HG03280 (cell line): ENCODE results near the gene PRKCSH.
"Not testable (repeated sequence)": the region's sequence is repeated elsewhere in the genome, so short reads cannot be mapped to it uniquely, and the experiment has no call there.

Experiments
- ATAC-seq: cut with Tn5 transposase; IDR thresholded peaks from one replicate; pipeline ENCODE4 v1.9.1; 2021; ENCODE audit warnings: mild to moderate bottlenecking, moderate library complexity; ENCODE audit not compliant: unreplicated experiment

Gene PRKCSH

DNA sequence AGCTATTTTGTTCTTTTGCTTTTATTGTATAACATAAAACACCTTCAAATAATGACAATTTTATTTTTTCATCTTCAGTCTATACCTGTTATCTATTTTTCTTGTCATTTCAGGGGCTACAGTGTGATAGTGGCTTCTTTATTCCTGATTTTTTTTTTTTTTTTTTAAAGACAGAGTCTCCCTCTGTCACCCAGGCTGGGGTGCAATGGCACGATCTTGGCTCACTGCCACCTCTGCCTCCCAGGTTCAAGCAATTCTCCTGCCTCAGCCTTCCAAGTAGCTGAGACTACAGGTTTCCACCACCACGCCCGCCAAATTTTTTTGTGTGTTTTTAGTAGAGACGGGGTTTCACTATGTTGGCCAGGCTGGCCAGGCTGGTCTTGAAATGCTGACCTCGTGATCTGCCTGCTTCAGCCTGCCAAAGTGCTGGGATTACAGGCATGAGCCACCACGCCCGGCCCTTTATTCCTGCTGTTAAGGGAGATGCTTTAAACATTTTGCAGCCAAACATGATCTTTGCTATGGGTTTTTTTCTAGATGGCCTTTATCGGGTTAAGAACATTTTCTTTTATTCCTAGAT lies 32.9 kb downstream of the PRKCSH start:
- not testable (repeated sequence) for ATAC-seq

DNA sequence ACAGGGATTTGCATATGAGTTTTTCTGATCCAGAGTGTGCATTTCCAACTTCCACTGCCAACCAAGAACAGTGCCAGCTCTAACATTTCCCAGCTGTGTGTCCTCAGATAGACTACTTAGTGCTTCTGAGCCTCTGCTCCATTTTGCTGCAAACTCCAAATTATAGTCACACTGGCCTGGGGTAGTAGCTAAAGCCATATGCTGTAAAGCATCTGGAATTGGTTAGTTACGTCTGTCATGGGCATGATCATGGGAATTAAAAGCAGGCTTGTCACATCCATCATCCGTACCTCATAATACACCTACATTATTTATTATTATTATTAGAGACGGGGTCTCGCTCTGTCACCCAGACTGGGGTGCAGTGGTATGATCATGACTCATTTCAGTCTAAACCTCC lies 38.3 kb downstream of the PRKCSH start:
- no peak for ATAC-seq

DNA sequence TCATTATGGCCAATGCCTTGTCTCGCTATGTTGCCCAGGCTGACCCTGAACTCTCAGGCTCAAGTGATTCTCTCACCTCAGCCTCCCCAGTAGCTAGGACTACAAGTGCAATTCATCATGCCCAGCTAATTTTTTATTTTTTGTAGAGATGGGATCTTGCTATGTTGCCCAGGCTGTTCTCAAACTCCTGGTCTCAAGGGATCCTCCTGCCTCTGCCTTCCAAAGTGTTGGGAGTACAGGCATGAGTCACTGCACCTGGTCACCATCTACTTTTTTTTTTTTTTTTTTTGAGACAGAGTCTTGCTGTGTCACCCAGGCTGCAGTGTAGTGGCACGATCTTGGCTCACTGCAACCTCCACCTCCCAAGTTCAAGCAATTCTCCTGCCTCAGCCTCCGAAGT lies 39.9 kb downstream of the PRKCSH start:
- ATAC-seq = not testable (repeated sequence)

DNA sequence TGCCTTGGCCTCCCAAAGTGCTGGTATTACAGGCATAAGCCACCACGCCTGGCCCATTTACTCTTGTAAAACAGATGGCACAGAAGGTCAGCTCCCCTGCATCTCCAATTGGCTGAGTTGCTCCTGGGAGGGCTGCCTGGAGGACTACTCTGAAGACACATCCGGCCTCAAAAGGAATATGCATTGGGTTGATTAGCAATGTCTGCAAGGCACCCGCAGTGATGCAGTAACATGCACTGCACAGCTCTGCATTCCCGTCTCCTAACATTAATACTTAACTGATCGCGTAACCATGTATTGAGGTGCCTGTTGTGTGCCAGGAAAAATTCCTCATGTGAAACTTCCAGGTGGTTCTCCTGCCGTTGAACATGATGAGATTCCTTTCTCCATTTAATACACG lies 40.4 kb downstream of the PRKCSH start:
- ATAC-seq = no peak

DNA sequence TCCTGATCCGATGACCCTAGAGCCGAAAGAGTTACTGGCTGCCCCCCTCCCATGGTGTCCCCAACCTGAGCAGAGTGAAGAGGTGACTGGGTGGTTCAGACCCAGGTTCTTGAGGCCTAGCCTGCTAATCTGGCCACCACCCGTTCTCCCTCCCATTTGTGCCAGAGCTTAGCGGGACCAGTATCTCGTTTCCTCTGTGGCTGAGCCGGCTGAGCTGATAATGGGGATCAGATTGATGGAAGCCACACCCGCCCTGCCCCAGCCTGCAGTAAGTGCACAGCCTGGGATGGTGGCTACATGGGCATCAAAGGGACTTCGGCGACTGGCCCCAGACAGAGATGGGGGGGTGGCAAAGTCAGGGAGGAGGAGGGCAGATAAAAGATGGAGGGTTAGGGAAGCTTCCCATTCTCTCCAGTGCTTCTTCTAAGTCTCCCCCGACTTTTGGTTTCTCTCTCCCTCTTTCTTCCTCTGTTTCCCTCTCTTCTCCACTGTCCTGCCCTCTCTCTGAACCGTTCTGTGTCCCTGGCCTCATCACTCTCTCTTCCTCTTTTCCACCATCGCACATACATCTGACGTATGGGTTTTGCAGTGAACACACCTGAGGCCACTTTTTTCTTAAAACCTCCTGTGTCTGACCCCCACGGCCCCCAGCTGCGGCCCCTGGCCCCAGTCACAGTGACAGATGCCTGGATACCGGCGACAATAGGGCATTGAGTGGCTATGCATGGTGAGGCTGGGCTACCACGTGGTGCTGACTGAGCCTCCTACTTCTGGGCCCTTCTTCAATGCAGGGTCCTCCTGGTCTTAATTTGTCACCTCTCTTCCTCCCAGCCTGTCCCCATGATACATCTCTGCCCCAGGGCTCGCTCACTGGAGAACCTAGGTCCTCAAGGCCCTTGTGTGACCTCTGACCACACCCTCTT lies 43.0 kb downstream of the PRKCSH start:
- ATAC-seq = no peak

DNA sequence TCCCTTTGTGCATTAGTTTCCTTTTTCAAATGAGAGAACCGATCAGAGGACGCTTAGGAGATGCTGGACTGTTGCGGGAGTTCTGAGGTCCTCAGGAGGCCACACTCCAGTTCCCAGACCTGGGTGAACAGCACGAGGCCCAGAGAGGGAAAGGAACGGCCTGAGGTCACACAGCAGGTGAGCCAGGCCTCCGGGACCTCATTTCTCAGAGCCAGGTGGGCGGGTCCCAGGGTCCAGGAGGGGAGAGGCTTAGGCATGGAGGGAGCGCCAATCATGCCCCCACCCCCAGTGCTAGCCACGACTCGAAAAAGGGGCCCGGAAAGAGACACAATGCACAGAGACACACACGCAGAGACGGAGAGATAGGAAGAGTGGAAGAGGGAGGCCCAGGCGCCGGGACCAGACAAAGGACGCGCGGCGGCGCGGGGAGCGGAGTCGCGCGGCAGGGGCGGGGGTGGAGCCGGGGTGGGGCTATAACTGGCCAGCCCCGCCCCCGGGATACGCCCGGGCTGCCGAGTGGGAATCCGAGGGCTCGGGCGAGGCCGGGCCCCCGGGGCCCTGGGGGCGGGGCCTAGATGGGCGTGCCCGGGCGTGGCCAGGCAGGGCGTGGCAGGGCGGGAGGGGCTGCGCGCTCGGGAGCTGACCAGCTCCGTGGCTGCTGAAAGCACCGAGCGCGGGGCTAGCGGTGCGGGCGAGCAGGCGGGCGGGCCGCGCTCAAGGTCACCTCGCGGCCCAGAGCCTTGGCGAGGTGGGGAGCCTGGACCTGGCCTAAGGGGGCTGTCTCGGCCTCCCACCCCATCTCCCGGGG lies 43.9 kb downstream of the PRKCSH start:
- ATAC-seq = no peak

DNA sequence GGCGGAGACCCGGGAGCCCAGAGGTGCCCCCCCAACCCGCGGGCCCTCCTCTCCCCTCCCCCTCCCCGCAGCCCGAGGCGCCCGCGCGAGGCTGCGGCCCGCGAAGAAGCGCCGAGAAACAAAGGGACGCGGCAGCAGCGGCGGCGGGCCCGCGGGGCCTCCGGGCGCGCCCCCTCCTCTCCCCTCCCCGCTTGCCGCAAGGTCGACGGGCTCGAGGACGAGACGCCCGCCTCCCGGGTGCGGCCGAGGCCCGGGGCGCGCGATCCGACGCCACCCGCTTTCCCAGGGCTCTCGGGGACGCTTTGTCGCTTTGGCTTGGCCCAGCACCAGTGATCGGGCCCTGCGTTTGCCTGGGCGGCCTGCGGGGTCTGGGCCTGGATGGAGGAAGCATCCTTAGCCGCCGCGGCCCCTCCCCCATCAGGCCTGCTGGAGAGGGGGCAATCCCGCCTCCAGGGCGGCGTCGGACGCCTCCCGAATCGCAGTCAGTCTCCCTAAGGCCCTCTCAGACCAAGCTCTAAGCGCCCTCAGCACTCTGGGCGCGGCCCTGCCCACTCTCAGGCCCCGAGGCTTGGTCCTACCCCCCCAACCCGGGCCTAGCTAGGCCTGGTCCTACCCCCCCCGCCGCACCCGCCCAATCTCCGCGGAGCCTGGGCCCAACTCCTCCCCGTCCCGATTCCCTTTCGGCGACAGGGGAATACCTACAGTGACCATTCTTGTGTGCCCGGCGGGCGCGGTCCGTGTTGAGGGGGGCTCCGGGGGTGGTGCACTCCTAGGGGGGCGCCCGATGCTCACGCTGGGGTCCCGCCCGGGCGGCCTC lies 44.7 kb downstream of the PRKCSH start:
- no peak for ATAC-seq

DNA sequence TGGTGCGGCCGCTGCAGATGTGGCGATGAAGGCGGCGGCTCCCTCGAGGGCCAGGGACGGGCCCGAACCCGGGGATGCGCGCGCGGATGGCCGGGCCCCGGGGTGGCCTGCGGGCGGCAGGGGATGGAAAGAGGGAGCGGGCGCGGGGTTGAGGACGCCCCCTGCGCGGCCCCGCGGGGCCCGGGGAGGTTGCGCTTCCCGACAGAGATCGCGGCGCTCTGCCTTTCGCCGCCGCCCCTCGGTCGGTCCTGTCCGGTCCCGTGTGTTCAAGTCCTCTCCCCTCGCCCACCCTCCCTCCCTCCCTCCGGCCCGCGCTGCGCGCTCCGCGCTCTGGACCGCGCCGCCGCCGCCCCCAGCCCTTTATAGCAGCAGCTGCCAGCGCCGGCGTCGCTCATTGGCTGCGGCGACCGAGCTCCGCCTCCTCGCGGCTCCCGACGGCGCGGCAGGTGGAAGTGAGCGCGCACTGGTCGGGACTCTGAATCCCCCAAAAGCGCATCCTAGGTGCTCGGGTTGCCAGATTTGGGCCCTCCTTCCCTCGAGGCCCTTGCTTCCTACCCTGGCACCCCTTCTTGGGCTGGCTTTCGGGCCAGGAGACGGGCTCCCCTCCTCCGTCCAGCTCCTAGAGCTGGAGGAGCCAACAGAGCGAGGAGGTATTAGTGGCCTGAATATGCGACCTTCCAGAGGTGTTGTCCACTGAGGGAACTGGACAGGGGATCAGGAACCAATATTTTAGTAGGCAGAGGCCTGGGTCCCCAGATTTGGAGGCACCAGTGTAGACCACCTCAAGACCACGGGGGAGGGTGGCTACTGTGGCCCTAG lies 45.5 kb downstream of the PRKCSH start, which contains the start of gene ELAVL3:
Gene ELAVL3, minus strand, starts transcription at position 332 of the 819 bp plus-strand sequence. CDS start 438 bp downstream, outside the sequence.
- no peak for ATAC-seq

DNA sequence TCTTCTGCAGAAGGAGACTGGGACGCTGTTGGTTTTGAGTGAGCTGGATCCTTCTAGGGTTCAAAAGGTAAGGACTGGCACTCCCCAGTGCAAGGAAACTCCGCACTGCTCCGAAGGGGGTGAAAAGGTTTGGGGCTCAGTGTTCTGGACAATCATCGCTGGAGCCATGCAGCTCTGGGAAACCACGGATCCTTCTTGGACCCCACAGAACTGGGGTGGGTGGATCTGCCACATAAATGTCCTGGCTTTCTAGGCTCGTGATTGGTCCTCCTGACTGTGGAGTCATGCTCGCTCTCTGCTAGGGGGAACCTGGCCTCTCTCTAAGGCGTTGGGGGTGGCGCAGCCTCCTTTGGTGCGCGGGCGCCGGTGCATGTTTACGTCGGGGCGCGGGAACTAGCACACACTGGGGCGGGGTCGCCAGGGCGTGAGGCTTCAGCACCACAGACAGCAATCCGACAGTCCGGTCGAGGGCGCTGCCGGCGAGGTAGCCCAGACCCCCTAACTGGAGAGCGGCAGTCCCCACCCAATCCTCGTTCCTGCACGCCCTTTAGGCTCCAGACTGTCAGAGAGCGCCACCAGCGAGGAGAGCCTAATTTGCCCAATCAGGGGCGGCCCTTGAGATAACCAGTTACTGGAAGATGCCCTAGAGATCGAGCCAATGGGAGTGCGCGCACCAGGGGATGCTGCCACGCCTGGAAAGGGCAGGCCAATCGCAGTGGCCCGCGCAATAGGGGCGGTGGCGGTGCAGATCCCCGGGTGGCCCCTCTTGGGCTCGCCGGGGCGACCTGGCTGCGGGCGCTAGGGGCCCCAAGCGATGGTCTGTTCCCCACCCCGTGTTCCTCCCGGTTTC lies 46.3 kb downstream of the PRKCSH start:
- ATAC-seq = peak; percentile 56

DNA sequence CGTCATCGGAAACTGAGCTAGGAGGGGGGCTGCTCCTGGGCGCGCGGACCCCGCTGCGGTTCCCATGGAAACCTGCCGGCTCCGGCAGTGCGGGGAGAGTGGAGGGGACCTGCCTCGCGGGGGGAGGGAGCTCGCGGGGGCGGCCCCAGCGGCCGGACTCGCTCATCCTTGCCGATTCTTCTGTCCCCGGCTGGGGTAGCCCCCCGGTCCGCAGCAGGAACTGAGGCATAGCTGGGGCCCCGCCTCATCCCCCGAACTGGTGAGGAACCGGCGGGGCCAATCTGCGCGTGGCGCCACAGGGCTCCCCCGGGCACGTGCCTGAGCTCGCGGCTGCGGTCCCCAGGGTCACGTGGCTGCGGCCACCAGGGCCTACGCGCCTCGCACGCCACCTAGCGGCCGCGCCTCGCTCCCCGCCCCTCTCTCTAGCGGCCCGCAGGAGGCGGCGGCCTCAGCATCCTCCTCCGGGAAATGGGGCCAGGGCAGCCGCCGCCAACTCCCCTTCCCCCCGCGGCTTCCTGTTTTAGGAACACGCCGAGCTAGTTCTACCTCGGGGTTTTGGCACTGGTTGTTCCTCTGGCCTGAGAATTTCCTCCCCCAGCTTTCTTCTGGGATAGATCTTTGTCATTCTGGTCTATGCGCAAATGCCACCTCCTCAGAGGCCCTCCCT lies 47.1 kb downstream of the PRKCSH start:
- peak; percentile 71 for ATAC-seq

DNA sequence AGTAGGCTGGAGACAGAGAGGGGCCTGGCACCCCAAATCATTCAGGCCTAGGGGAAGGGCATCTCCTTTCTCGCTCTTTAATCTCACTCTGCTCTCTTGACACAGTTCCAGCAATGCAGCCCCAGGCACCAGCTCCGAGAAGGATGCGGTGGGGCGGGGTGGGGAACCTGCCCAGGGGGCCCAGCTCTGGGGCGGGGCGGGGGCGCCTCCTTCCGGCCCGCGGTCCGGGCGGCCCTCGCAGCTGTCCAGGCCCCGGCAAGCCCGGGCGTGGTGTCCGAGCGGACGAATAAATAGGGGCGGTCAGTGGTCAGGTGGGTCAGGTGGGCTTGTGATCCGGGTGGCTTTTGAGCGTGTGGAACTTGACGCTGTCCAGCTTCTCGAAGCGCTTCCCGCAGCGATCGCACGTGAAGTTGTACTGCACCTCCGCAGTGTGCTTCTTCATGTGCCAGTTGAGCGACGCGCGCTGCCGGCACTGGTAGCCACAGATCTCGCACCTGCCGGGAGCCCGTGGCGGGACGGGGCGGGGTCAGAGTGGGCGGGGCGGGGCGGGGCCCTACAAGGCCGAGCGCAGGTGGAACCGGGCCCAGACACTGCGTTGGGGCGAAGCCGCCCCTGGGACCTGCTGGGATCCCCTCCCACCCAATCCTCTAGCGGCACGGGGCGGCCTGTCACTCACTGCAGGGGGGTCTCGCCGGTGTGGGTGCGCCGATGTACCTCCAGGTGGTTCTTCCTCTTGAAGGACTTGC lies 48.1 kb downstream of the PRKCSH start:
- no peak for ATAC-seq

DNA sequence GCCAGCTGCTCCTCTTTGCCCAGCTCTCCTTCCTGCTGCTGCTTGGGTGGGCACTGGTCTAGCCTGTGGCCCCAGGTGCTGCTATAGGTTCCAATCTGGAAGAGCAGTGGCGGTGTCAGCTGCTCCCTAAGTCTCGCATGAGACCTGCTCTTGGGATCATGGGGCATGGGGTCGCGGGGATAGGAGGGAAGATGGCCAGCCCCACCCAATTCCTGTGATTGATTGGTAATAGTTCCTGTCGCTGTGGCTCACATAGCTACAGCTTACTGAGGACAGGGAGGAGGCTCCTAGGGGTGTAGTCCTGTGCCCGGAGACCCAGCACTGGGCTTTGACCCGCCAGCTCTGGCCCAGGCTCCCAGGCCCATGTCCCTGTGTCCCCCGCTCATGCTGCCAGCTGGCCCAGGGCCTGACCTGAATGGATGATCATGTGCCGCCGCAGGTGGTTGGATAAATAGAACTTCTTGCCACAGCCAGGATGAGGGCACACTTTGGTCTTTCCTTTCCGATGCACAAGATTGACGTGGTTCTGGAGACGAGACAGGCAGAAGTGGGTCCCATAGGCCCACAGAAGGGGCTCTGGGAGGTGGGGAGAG lies 49.9 kb downstream of the PRKCSH start:
- no peak for ATAC-seq

DNA sequence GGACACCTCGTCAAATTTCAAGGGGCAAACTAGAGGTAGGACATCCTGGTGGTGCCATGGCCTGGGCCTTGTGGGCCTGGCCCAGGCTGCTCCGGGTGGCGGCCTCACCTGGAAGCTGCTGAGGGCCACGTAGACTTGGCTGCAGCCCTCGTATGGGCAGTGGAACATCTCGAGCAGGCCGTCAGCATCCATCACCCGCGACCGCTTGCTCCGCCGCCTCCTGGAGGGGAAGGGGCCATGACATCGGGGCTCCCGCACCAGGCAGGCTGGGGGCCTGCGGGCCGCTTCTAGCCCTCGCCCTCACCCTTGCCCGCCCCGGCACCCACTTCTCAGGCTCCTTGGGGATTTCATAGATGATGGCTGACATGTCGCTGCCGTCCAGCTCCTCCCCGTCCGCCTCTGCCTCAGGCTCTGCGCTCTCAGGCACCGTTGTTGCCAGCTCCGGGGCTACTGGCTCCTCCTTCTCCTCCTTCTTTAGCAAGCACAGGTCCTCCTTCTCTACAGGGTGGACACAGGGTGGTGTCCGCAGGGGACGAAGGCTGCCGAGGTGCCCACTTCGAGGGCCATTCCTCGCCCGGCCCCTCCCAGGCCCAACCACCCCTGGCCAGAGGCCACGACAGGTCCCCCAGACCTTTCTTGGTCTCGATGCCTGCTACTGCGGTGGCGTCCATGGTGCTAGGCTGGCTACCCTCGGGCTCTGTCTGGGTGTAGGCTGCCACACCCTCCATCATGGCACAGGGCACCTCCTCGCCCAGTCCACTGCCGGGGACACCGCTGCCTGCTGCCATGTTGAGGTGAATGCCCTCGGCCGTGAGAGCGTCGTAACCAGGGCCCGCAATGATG lies 51.4 kb downstream of the PRKCSH start:
- no peak for ATAC-seq

DNA sequence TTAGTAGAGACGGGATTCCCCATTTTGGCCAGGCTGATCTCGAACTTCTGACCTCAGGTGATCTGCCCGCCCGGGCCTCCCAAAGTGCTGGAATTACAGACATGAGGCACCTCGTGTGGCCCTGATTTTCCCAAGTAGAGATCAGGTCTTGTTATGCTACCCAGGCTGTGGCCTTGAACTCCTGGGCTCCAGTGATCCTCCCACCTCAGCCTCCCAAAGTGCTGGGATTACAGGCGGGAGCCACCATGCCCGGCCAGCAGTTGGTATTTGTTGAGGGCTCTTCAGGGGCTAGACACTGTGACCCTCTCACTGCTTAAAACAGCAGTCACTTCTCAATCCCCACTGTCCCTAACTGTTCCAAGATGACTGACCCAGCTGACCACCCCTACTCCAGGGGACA lies 53.9 kb downstream of the PRKCSH start:
- no peak for ATAC-seq

DNA sequence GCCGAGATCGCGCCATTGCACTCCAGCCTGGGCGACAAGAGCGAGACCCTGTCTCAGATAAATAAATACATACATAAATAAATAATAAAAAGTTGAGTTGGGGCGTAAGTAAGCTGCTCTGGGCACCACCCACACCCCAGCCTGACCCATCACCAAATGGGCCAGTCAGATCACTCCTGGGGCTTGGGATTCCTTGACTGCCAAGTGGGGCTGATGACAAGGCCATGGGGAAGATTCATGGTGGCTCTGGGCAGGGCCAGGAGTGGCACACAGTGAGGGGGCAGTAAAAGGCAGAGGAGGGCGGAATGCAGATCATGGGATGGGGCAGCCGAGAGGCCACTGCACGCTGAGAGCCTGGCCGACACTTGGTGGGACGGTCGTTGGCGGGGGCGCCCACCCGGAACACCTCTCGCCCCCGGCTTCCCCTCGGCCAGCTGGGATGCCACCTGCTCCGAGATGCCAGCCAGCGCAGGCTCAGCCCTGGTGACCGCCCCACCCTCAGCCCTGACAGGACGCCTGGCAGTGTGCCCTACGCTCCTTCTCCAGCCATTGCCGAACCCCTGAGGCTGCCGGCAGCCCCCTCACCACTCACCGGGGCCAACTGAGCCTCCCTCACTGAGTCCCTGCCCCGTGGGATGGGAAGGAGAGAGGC lies 59.3 kb downstream of the PRKCSH start:
- no peak for ATAC-seq

DNA sequence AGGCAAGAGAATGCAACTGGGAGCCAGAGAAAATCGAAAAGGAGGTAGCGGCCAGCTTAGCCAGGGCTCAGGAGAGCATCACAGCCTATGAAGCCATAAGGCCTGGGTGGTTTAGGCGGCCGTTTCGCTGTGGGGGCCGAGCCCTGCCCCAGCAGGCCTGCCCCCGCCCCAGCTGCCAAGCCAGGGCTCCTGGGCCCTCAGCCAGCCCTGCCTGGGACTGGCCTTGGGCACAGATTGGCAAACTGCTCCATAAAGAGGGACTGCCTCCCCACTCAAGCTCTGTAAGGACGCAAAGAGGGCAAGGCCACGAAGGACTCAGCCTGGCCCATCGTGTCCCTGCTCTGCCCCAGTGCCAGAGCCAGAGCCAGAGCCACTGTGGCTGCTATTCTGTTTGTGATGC lies 60.0 kb downstream of the PRKCSH start:
- no peak for ATAC-seq
